ENCODE data around the gene CFAP410. TPM values are rescaled to one million over a fixed set of nuclear protein-coding genes. Genes with fewer than 3 reads are reported as not detected.
A peak's percentile ranks its signal among the peaks of the same experiment; 100 is the strongest.
"Not testable (repeated sequence)": the region's sequence is repeated elsewhere in the genome, so short reads cannot be mapped to it uniquely, and the experiment has no call there.

Gene CFAP410
- total RNA-seq, 1 experiment from 2014 or later: 16.5 TPM

- intact Hi-C loops (cut with micrococcal nuclease; ENCODE audit: unreplicated experiment): no loop called here
- no TSS peak for BruUV-seq (replicated peaks)
- TF ChIP-seq CTCF (IDR thresholded peaks at IDR 0.05; ENCODE audit: insufficient read depth in 1 of 2, low read depth in 1 of 2, low read length in 1 of 2, severe bottlenecking in 1 of 2, unreplicated experiment in 1 of 2): no peak
Measured at GRCh38 chr21:44363278-44363677, 24.1 kb upstream of the CFAP410 start.

GRCh38 chr21:44361903-44362302 is 22.7 kb upstream of the CFAP410 start:
- CTCF ChIA-PET; H3K4me1 ChIP-seq; H3K4me1 Mint-ChIP-seq (ENCODE audit: low read depth, unreplicated experiment); H3K27me3 Mint-ChIP-seq (ENCODE audit: insufficient read depth, unreplicated experiment); intact Hi-C loops (cut with micrococcal nuclease; ENCODE audit: unreplicated experiment); BruUV-seq (replicated peaks); H3K27ac Mint-ChIP-seq (ENCODE audit: unreplicated experiment); H3K9me3 ChIP-seq; DNase-seq; H3K36me3 Mint-ChIP-seq (ENCODE audit: insufficient read depth, unreplicated experiment); H3K36me3 ChIP-seq (ENCODE audit: control insufficient read depth, insufficient read depth, low read length); H3K27me3 ChIP-seq (replicated peaks; ENCODE audit: control insufficient read depth, insufficient read depth, low read length); H3K9me3 Mint-ChIP-seq (ENCODE audit: unreplicated experiment); POLR2A ChIA-PET; H3K4me3 ChIP-seq (ENCODE audit: low read depth, low read length); H3K4me3 Mint-ChIP-seq (ENCODE audit: unreplicated experiment): not testable (repeated sequence)

More at GRCh38 chr21:44363278-44363677, 24.1 kb upstream of the CFAP410 start:
- H3K9me3 ChIP-seq: peaks cover 4% of the 10 kb centered on the region; the same call in 1 of the 2 replicates
- DNase-seq: no peak
- Mint-ChIP-seq H3K4me1 (ENCODE audit: low read depth, unreplicated experiment) (no peaks in the 10 kb centered on the region), H3K36me3 (ENCODE audit: insufficient read depth, unreplicated experiment) (no peaks in the 10 kb centered on the region), H3K27ac (ENCODE audit: unreplicated experiment) (no peak overlapping the region), H3K9me3 (ENCODE audit: unreplicated experiment) (no peaks in the 10 kb centered on the region), H3K4me3 (ENCODE audit: unreplicated experiment) (no peak overlapping the region), H3K27me3 (ENCODE audit: insufficient read depth, unreplicated experiment) (no peaks in the 10 kb centered on the region)
- ChIA-PET POLR2A (no interaction called here), CTCF (interaction anchor here (0.8 kb wide), 1 partner anchor 9 kb away, joined by 3 read pairs; no protein-coding TSS in a partner anchor)
- no peaks in the 10 kb centered on the region for H3K4me1 ChIP-seq
- no peaks in the 10 kb centered on the region for H3K36me3 ChIP-seq (ENCODE audit: control insufficient read depth, insufficient read depth, low read length)
- no peaks in the 10 kb centered on the region for H3K27me3 ChIP-seq (replicated peaks; ENCODE audit: control insufficient read depth, insufficient read depth, low read length)
- H3K4me3 ChIP-seq (ENCODE audit: low read depth, low read length): no peak overlapping the region

- Mint-ChIP-seq H3K36me3 (ENCODE audit: insufficient read depth, unreplicated experiment) (no peaks in the 10 kb centered on the region), H3K4me1 (ENCODE audit: low read depth, unreplicated experiment) (no peaks in the 10 kb centered on the region), H3K27me3 (ENCODE audit: insufficient read depth, unreplicated experiment) (no peaks in the 10 kb centered on the region), H3K27ac (ENCODE audit: unreplicated experiment) (no peak overlapping the region), H3K4me3 (ENCODE audit: unreplicated experiment) (no peak overlapping the region), H3K9me3 (ENCODE audit: unreplicated experiment) (no peaks in the 10 kb centered on the region)
- POLR2A ChIA-PET: interaction anchor here (0.6 kb wide), 1 partner anchor 16 kb away, joined by 5 read pairs; no protein-coding TSS in a partner anchor
- CTCF ChIA-PET: interaction anchor here (0.5 kb wide), 1 partner anchor 18 kb away, joined by 3 read pairs; no protein-coding TSS in a partner anchor
- intact Hi-C loops (cut with micrococcal nuclease; ENCODE audit: unreplicated experiment): no loop called here
- H3K4me3 ChIP-seq (ENCODE audit: low read depth, low read length): no peak overlapping the region
- no TSS peak for BruUV-seq (replicated peaks)
- H3K36me3 ChIP-seq (ENCODE audit: control insufficient read depth, insufficient read depth, low read length): no peaks in the 10 kb centered on the region
- H3K4me1 ChIP-seq: no peaks in the 10 kb centered on the region
- H3K27me3 ChIP-seq (replicated peaks; ENCODE audit: control insufficient read depth, insufficient read depth, low read length): no peaks in the 10 kb centered on the region
- DNase-seq: no peak
- peaks cover 4% of the 10 kb centered on the region; the same call in 1 of the 2 replicates for H3K9me3 ChIP-seq
- TF ChIP-seq CTCF (IDR thresholded peaks at IDR 0.05; ENCODE audit: insufficient read depth in 1 of 2, low read depth in 1 of 2, low read length in 1 of 2, severe bottlenecking in 1 of 2, unreplicated experiment in 1 of 2): peak in 1 of 2 experiments; percentile 11
Measured at GRCh38 chr21:44360159-44360558, 21.0 kb upstream of the CFAP410 start.

Measured in Caco-2 (cell line).